ENCODE results near the gene NGEF. TPM values are rescaled to one million over a fixed set of nuclear protein-coding genes. Genes with fewer than 3 reads are reported as not detected.
"Not testable (repeated sequence)": the region's sequence is repeated elsewhere in the genome, so short reads cannot be mapped to it uniquely, and the experiment has no call there.

Gene NGEF
- total RNA-seq, 2 experiments from 2014 or later: not detected

GRCh38 chr2:232906867-232907717 is 106.0 kb downstream of the NGEF start:
- POLR2A ChIA-PET; H3K4me3 Mint-ChIP-seq; ATAC-seq (ENCODE audit: low read depth); H3K36me3 Mint-ChIP-seq; H3K4me1 Mint-ChIP-seq; H3K27ac Mint-ChIP-seq; DNase-seq: not testable (repeated sequence)
- peaks cover 10% of the 10 kb centered on the region for H3K9me3 Mint-ChIP-seq
- H3K27me3 Mint-ChIP-seq: peaks cover 23% of the 10 kb centered on the region

- POLR2A ChIA-PET: no interaction called here
- no peaks in the 10 kb centered on the region for H3K27me3 Mint-ChIP-seq
- H3K4me1 Mint-ChIP-seq: no peaks in the 10 kb centered on the region
- DNase-seq (no peak), ATAC-seq (ENCODE audit: low read depth) (no peak)
- H3K4me3 Mint-ChIP-seq: no peak overlapping the region
- no peaks in the 10 kb centered on the region for H3K9me3 Mint-ChIP-seq
- no peaks in the 10 kb centered on the region for H3K36me3 Mint-ChIP-seq
- no peak overlapping the region for H3K27ac Mint-ChIP-seq
Observed at GRCh38 chr2:232903989-232904388, 109.1 kb downstream of the NGEF start.

DNA sequence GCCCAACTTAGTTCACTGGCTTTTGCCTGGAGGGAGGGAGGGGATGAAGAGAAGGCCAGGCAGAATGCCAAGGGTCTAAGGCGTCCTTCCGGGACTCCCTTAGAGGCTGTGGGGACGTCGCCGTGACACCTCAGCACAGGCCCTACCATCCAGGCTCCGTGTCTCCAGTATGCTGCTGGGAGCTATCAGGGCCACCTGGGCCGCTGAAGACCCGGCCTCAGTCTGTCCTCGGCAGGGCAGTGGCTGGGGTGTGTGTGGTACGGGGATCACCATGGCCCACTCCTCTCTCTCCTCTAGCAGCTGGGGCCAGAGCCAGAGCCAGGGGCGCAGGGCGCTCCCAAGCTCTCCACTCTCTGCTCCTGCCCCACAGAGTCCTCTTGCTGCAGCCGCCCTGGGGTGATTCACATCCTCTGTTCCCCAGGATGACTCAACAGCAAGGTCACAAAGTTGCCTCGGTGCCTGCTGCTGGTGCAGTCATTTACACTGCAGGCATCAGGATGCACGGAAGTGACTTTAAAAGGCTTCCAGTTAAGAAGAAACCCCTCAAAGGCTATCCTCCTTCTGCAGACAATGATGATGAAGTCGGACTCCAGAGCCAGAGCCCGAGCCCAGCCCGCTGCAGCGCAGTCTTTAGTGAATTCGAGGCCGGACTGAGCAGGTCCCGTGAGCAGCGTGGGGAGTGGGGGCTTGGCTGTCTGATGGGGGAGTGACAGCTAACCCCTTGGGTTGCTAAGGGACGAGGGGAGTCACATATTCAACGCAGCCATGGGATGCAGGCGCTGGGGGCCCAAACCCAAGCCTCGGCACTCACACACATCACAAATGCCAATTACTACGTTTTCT is 111.1 kb downstream of the NGEF start:
- Mint-ChIP-seq H3K36me3 (no peaks in the 10 kb centered on the region), H3K4me3 (no peak overlapping the region), H3K27ac (no peak overlapping the region), H3K9me3 (no peaks in the 10 kb centered on the region), H3K27me3 (no peaks in the 10 kb centered on the region), H3K4me1 (no peaks in the 10 kb centered on the region)
- POLR2A ChIA-PET: interaction anchor here (0.5 kb wide), 1 partner anchor 164 kb away, joined by 3 read pairs; no protein-coding TSS in a partner anchor
- ATAC-seq (ENCODE audit: low read depth) (no peak), DNase-seq (no peak)

DNA sequence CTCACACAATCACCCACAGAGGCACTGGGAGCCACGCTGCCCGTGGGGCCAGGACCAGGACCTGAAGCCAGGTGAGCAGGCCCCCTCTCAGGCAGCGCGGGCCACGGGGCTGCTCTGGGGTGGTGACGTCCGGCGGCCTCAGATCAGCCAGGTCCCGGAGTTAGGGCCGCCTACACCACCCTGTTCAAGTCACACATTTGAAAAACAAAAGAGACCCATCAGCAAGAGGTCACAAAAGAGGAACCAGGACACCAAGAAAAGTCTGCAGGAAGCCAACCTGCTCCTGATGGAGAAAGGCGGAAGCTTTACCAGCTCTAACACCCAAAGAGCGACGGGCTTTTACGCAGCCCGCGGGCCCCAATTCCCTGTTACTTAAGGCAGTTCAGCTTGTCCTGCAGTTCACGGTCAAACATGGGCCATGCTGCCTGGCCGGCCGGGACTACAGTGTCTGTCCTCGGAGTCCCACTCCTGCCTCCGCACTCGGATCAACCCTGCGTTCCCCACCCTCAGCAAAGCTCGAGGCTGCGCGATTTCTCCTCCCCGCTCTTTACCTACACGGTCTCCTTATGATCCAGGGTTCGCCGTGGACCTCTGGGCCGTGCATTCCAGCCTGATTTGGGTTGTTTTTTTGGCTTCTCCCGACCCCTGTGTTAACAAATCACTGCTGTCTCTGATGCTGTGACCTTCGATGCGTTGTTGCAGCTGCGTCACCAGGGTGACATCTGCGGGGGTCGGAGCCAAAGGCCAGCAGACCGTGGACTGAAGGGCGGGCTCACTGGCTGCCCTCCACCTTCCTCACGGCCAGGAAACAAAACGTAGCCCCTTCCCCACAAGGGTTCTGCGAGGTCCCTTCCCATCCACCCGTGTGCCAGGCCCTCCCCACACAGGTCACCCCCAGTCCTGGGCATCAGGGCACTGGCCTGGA is 112.0 kb downstream of the NGEF start:
- H3K4me1 Mint-ChIP-seq: no peaks in the 10 kb centered on the region
- no peak overlapping the region for H3K27ac Mint-ChIP-seq
- H3K36me3 Mint-ChIP-seq: no peaks in the 10 kb centered on the region
- H3K9me3 Mint-ChIP-seq: no peaks in the 10 kb centered on the region
- no peak for ATAC-seq (ENCODE audit: low read depth)
- POLR2A ChIA-PET: interaction anchor here (0.5 kb wide), 1 partner anchor 164 kb away, joined by 3 read pairs; no protein-coding TSS in a partner anchor
- no peak overlapping the region for H3K4me3 Mint-ChIP-seq
- no peak for DNase-seq
- no peaks in the 10 kb centered on the region for H3K27me3 Mint-ChIP-seq

DNA sequence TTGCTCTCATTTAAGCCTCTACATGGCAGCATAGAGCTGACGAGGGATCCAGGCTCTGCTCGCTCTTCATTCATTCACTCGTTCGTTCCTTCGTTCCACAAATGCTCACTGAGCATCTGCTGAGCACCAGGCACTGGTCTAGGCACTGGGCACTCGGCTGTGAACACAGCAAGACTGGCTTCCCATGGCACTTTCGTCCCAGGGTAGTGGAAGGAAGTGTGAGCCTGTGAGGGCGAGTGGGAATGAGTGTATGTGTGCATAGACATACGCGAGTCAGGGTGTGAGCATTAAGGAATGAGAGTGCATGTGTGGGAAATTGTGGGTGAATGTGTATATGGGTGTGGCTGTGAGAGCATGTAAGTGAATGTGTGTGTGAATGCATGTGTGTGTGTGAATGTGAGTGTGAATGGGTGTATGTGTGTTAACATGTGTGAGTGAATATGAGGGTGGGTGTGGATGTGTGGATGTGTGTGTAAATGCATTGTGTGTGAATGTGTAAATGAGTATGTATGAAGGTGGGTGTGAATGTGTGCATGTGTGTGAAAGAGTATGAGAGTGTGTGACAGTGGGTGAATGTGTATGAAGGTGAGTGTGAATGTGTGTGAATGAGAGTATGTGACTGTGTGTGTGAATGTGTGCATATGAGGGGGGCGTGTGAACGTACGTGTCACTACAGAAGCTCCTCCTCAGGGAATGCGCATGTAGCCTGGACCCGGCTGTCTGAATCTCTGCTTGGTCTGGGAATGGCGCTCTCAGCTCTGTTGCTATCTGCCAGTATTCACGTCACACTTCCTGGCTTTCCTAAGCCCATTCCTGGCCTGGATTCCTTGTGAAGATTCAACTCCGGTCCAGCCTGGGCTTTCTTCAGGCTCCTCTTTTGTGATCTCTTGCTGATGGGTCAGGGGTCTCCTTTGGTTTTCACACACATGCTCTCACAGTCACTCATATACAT is 114.2 kb downstream of the NGEF start:
- Mint-ChIP-seq H3K27ac (no peak overlapping the region), H3K4me1 (no peaks in the 10 kb centered on the region), H3K4me3 (no peak overlapping the region), H3K27me3 (no peaks in the 10 kb centered on the region), H3K36me3 (no peaks in the 10 kb centered on the region), H3K9me3 (no peaks in the 10 kb centered on the region)
- DNase-seq (no peak), ATAC-seq (ENCODE audit: low read depth) (no peak)
- POLR2A ChIA-PET: no interaction called here

GRCh38 chr2:232897598-232898408 is 115.3 kb downstream of the NGEF start:
- no peak for DNase-seq
- H3K36me3 Mint-ChIP-seq: no peaks in the 10 kb centered on the region
- no peaks in the 10 kb centered on the region for H3K27me3 Mint-ChIP-seq
- POLR2A ChIA-PET: interaction anchor here (0.7 kb wide), 1 partner anchor 593 kb away, joined by 4 read pairs; no protein-coding TSS in a partner anchor
- H3K4me3 Mint-ChIP-seq: no peak overlapping the region
- H3K4me1 Mint-ChIP-seq: no peaks in the 10 kb centered on the region
- ATAC-seq (ENCODE audit: low read depth): no peak
- H3K9me3 Mint-ChIP-seq: no peaks in the 10 kb centered on the region
- no peak overlapping the region for H3K27ac Mint-ChIP-seq

DNA sequence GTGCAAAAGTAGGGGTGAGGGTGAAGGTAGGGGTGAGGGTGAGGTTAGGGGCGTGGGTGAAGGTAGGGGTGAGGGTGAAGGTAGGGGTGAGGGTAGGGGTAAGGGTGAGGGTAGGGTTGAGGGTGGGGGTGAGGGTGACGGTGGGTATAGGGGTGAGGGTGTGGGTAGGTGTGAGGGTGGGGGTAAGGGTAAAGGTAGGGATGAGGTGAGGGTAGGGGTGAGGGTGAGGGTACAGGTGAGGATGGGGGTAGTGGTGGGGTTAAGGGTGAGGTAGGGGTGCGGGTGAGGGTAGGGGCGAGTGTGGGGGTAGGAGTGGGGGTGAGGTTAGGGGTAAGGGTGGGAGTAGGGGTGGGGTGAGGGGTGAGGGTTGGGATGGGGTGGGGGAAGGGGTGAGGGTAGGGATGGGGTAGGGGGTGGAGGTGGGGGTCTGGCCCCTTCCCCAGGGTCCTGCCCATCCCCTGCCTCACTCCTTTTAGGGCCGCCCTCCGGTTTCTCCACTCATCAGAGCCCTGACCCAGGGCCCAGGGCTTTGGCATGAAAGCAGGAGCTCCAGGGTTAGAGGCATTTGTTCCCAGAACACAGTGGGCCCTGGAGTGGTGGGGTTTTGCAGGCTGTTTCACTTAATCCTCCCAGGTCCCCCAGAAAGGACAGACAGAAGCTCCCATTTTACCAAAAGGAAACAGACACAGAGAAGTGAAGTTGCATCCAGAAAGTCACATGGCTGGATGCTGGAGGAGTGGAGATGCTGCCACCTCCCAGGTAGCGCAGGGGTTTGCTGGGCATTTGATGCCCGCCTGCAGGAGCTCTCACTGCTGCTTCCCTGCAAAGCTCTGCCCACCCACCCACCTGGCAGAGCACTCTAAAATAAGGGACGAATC is 116.1 kb downstream of the NGEF start:
- no peak overlapping the region for H3K27ac Mint-ChIP-seq
- POLR2A ChIA-PET: no interaction called here
- no peak for ATAC-seq (ENCODE audit: low read depth)
- no peaks in the 10 kb centered on the region for H3K36me3 Mint-ChIP-seq
- no peaks in the 10 kb centered on the region for H3K9me3 Mint-ChIP-seq
- no peak overlapping the region for H3K4me3 Mint-ChIP-seq
- no peak for DNase-seq
- H3K27me3 Mint-ChIP-seq: no peaks in the 10 kb centered on the region
- H3K4me1 Mint-ChIP-seq: no peaks in the 10 kb centered on the region

- POLR2A ChIA-PET: no interaction called here
Observed at GRCh38 chr2:232896111-232896510, 116.9 kb downstream of the NGEF start.

GRCh38 chr2:232894746-232895145 is 118.3 kb downstream of the NGEF start:
- H3K36me3 Mint-ChIP-seq: no peaks in the 10 kb centered on the region
- no peaks in the 10 kb centered on the region for H3K9me3 Mint-ChIP-seq
- H3K4me3 Mint-ChIP-seq: no peak overlapping the region
- H3K27me3 Mint-ChIP-seq: peaks cover 3% of the 10 kb centered on the region
- no peak for ATAC-seq (ENCODE audit: low read depth)
- POLR2A ChIA-PET: no interaction called here
- H3K4me1 Mint-ChIP-seq: peaks cover 3% of the 10 kb centered on the region
- no peak for DNase-seq
- H3K27ac Mint-ChIP-seq: no peak overlapping the region

More at GRCh38 chr2:232896111-232896510, 116.9 kb downstream of the NGEF start:
- no peak for DNase-seq
- H3K27me3 Mint-ChIP-seq: peaks cover under 1% of the 10 kb centered on the region
- H3K9me3 Mint-ChIP-seq: no peaks in the 10 kb centered on the region
- no peaks in the 10 kb centered on the region for H3K4me1 Mint-ChIP-seq
- no peak for ATAC-seq (ENCODE audit: low read depth)
- H3K4me3 Mint-ChIP-seq: no peak overlapping the region
- no peaks in the 10 kb centered on the region for H3K36me3 Mint-ChIP-seq
- peak overlapping the region; percentile 23 for H3K27ac Mint-ChIP-seq

DNA sequence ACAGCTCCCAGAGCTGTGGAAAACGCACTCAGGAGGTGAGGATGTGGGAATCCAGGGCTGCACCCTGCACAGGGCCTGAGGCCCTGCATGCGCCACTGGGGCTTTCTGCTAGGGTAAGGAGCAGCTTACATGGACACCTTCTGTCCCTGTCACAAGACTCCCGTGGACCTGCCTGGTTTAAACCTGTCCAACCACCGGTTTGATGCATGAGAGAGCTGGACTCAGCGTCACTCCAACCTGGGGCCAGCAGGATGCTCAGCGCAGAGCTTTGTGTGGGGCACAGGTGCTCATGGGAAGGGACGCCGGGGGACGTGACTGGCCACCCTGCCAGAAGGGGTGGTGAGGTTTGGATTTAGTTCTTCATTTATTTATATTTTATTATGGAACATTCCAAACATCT is 118.8 kb downstream of the NGEF start:
- Mint-ChIP-seq H3K27me3 (peaks cover 3% of the 10 kb centered on the region), H3K4me1 (peaks cover 3% of the 10 kb centered on the region), H3K27ac (no peak overlapping the region), H3K4me3 (no peak overlapping the region), H3K36me3 (no peaks in the 10 kb centered on the region), H3K9me3 (no peaks in the 10 kb centered on the region)
- ATAC-seq (ENCODE audit: low read depth): no peak
- POLR2A ChIA-PET: no interaction called here
- DNase-seq: no peak

DNA sequence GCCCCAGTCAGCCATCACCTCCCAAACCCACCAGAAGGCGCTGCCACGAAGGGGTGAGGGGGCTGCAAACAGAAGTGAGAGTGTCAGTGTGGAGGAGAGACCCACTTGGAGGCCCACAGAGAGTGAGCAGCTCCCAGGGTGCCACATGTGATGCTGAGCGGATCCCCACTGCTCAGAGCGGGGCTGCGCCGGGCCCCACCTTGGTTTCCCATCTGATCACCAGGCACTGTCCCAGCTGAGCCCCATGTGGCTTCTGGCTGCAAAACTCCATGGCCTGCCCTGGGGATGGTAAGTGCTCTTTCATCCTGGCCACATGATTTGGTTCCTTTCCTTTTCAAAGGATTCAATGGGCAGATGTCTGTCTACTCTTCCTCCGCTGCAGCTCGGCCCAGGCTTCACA is 119.2 kb downstream of the NGEF start:
- no peak overlapping the region for H3K27ac Mint-ChIP-seq
- peaks cover 3% of the 10 kb centered on the region for H3K4me1 Mint-ChIP-seq
- ATAC-seq (ENCODE audit: low read depth): no peak
- H3K36me3 Mint-ChIP-seq: no peaks in the 10 kb centered on the region
- DNase-seq: no peak
- no peaks in the 10 kb centered on the region for H3K9me3 Mint-ChIP-seq
- H3K4me3 Mint-ChIP-seq: no peak overlapping the region
- H3K27me3 Mint-ChIP-seq: peaks cover 3% of the 10 kb centered on the region
- POLR2A ChIA-PET: no interaction called here

Measured in activated naive CD8-positive, alpha-beta T cell treated with anti-CD3 and anti-CD28 coated beads, Interleukin-2, amount 10 ng/mL, durations not matched to agents 7 days and 5 days (primary cell).